K562 (cell line): ENCODE results near the gene NISCH. TPM values are rescaled to one million over a fixed set of nuclear protein-coding genes. Genes with fewer than 3 reads are reported as not detected.
A peak's percentile ranks its signal among the peaks of the same experiment; 100 is the strongest.

Experiments used
- CHD1 ChIP-seq: fragments of 200-600 bp; sonication (generic); IDR thresholded peaks from one replicate; pipeline ENCODE4 v1.6.1; 2012; ENCODE audit warnings: mild to moderate bottlenecking, moderate library complexity, low read length, inconsistent platforms
- L3MBTL2 ChIP-seq: fragments of 450-650 bp; IDR thresholded peaks from 2 replicates; pipeline ENCODE4 v1.6.1; 2016; ENCODE audit warnings: mild to moderate bottlenecking, moderate library complexity
- MYC ChIP-seq, 2 experiments: fragments of 250-450 bp in 1 of 2; sonication (Bioruptor Pico) in 1 of 2; IDR thresholded peaks; 2 replicates each; pipeline versions ENCODE4 v1.5.1 to v1.6.1; 2012 to 2021; ENCODE audit warnings: low read depth in 2 of 2, borderline replicate concordance in 1 of 2, improper control_type of control experiment in 1 of 2, low read length in 1 of 2, mild to moderate bottlenecking in 1 of 2, moderate library complexity in 1 of 2
- POLR3A ChIP-seq: IDR thresholded peaks from 2 replicates; pipeline ENCODE4 v1.6.1; 2011; ENCODE audit warnings: borderline replicate concordance, mild to moderate bottlenecking, moderate library complexity; ENCODE audit not compliant: insufficient read length, insufficient read depth; ENCODE audit errors: extremely low read depth
- ZNF354B ChIP-seq: fragments of 250-450 bp; sonication (Bioruptor Pico); IDR thresholded peaks from 2 replicates; pipeline ENCODE4 v1.4.0; 2020
- polyA plus RNA-seq, 8 experiments: library from polyadenylated mRNA; depleted of rRNA in 4 of 8; stranded (reverse) in 5 of 8; unstranded in 3 of 8; fragments of >200 nt; fragmentation: Nextera tagmentation in 2 of 8; fragmentation: Illumina TruSeq in 1 of 8; extraction: Ambion mirVana in 2 of 8; extraction: Trizol in 1 of 8; gene quantifications; 2 replicates each; pipeline versions ENCODE4 v1.2.1 to v1.2.3, GENCODE V29; 2011 to 2014; ENCODE audit warnings: inconsistent platforms in 1 of 8, missing spikeins in 1 of 8
- total RNA-seq, 7 experiments: library from RNA; depleted of rRNA in 6 of 7; stranded (reverse); fragments of >200 nt in 6 of 7; fragmentation: Illumina TruSeq in 2 of 7; extraction: Trizol in 2 of 7; gene quantifications; 2 replicates each; pipeline versions ENCODE4 v1.2.1 to v1.2.3, GENCODE V29; 2011 to 2021; ENCODE audit warnings: low replicate concordance in 1 of 7
- TF ChIP-seq, protein P1 (sequence below), 3 experiments: IDR thresholded peaks in 2 of 3; conservative IDR thresholded peaks in 1 of 3; 2 replicates each; pipeline ENCODE4 v1.5.1; 2011 to 2012; ENCODE audit warnings: low read length in 3 of 3, mild to moderate bottlenecking in 3 of 3, control low read depth in 2 of 3, improper control_type of control experiment in 1 of 3, inconsistent platforms in 1 of 3, low read depth in 1 of 3, mixed read lengths in 1 of 3, moderate library complexity in 1 of 3; ENCODE audit not compliant: insufficient read depth in 2 of 3
- TF ChIP-seq, protein P2 (sequence below): sonication (generic); formaldehyde crosslinking; IDR thresholded peaks from 2 replicates; pipeline ENCODE4 v1.8.0; 2022; ENCODE audit warnings: mild to moderate bottlenecking, missing genetic modification reagents
- TF ChIP-seq, protein P3 (sequence below), 2 experiments: IDR thresholded peaks; 2 replicates each; pipeline ENCODE4 v1.6.1; 2011; ENCODE audit warnings: borderline replicate concordance in 1 of 2, control low read depth in 1 of 2, low read depth in 1 of 2, low read length in 1 of 2, mild to moderate bottlenecking in 1 of 2, mixed read lengths in 1 of 2, moderate library complexity in 1 of 2; ENCODE audit not compliant: insufficient read depth in 1 of 2, insufficient read length in 1 of 2, poor library complexity in 1 of 2, severe bottlenecking in 1 of 2; ENCODE audit errors: extremely low read depth in 1 of 2
- TF ChIP-seq, protein P4 (sequence below), 2 experiments: fragments of 450-650 bp; conservative IDR thresholded peaks; 2 replicates each; pipeline ENCODE4 v1.6.1; 2017; ENCODE audit warnings: mild to moderate bottlenecking in 2 of 2, moderate library complexity in 2 of 2

The NISCH gene
- total and polyA plus RNA-seq, 9 of the 15 experiments (the other 6 are each of a cell fraction or from before 2014, with no cell fraction given): 0.44 to 43.5 (median 23.4) TPM

DNA sequence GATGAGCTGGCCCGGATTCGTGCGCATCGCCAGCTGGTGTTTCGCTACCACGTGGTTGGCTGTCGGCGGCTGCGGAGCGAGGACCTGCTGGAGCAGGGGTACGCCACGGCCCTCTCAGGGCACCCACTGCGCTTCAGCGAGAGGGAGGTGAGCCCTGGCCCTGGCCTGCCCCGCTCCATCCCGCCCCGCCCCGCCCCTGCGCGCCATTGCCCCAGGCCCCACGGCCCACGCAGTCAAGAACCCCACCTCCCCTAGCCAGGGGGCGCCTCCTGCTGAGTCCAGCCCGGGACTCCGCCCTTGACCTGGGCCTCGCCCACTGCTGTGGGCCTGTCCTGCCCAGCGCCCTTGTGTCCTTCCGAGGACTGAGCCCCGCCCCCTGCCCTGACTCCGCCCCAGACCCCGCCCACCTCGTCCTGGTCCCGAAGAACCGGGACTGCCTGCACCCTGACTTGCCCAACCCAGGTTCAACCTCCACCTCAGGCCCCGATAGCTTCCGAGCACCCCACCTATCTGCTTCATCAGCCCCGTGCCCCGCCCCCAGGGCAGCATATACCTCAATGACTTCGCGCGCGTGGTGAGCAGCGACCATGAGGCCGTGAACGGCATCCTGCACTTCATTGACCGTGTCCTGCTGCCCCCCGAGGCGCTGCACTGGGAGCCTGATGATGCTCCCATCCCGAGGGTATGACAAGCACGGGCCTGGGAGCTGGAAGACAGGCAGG lies 63.5 kb downstream of the NISCH start (continued):
- TF ChIP-seq, protein P1, sequence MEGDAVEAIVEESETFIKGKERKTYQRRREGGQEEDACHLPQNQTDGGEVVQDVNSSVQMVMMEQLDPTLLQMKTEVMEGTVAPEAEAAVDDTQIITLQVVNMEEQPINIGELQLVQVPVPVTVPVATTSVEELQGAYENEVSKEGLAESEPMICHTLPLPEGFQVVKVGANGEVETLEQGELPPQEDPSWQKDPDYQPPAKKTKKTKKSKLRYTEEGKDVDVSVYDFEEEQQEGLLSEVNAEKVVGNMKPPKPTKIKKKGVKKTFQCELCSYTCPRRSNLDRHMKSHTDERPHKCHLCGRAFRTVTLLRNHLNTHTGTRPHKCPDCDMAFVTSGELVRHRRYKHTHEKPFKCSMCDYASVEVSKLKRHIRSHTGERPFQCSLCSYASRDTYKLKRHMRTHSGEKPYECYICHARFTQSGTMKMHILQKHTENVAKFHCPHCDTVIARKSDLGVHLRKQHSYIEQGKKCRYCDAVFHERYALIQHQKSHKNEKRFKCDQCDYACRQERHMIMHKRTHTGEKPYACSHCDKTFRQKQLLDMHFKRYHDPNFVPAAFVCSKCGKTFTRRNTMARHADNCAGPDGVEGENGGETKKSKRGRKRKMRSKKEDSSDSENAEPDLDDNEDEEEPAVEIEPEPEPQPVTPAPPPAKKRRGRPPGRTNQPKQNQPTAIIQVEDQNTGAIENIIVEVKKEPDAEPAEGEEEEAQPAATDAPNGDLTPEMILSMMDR (IDR thresholded peaks at IDR 0.05 in 2 of 3, conservative IDR thresholded peaks at IDR 0.05 in 1 of 3; ENCODE audit: insufficient read depth in 2 of 3, low read depth in 1 of 3, low read length in 3 of 3): 0 out of 6 replicates have a peak, but pooled peaks of 1 of the 3 experiments have one; percentile 5
- TF ChIP-seq L3MBTL2: peak; percentile 67
- TF ChIP-seq, protein P2, sequence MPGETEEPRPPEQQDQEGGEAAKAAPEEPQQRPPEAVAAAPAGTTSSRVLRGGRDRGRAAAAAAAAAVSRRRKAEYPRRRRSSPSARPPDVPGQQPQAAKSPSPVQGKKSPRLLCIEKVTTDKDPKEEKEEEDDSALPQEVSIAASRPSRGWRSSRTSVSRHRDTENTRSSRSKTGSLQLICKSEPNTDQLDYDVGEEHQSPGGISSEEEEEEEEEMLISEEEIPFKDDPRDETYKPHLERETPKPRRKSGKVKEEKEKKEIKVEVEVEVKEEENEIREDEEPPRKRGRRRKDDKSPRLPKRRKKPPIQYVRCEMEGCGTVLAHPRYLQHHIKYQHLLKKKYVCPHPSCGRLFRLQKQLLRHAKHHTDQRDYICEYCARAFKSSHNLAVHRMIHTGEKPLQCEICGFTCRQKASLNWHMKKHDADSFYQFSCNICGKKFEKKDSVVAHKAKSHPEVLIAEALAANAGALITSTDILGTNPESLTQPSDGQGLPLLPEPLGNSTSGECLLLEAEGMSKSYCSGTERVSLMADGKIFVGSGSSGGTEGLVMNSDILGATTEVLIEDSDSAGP (CRISPR knock-in tag): 0 out of 2 replicates have a peak, but pooled peaks have one; percentile 29
- no peak for TF ChIP-seq POLR3A
- TF ChIP-seq ZNF354B (CRISPR knock-in tag): no peak
- TF ChIP-seq, protein P3, sequence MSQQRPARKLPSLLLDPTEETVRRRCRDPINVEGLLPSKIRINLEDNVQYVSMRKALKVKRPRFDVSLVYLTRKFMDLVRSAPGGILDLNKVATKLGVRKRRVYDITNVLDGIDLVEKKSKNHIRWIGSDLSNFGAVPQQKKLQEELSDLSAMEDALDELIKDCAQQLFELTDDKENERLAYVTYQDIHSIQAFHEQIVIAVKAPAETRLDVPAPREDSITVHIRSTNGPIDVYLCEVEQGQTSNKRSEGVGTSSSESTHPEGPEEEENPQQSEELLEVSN (IDR thresholded peaks at IDR 0.05; ENCODE audit: borderline replicate concordance in 1 of 2, extremely low read depth in 1 of 2, insufficient read depth in 1 of 2, insufficient read length in 1 of 2, low read depth in 1 of 2, low read length in 1 of 2, poor library complexity in 1 of 2, severe bottlenecking in 1 of 2): peak; percentile 29 to 66
- peak; percentile 14; the same call in 1 of the 2 replicates for TF ChIP-seq MYC (IDR thresholded peaks at IDR 0.05; ENCODE audit: low read depth, low read length)
- TF ChIP-seq MYC (CRISPR knock-in tag; IDR thresholded peaks at IDR 0.05; ENCODE audit: borderline replicate concordance, low read depth): no peak
- TF ChIP-seq CHD1: no peak
- TF ChIP-seq, protein P4, sequence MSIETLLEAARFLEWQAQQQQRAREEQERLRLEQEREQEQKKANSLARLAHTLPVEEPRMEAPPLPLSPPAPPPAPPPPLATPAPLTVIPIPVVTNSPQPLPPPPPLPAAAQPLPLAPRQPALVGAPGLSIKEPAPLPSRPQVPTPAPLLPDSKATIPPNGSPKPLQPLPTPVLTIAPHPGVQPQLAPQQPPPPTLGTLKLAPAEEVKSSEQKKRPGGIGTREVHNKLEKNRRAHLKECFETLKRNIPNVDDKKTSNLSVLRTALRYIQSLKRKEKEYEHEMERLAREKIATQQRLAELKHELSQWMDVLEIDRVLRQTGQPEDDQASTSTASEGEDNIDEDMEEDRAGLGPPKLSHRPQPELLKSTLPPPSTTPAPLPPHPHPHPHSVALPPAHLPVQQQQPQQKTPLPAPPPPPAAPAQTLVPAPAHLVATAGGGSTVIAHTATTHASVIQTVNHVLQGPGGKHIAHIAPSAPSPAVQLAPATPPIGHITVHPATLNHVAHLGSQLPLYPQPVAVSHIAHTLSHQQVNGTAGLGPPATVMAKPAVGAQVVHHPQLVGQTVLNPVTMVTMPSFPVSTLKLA (conservative IDR thresholded peaks at IDR 0.05): peak; percentile 60 to 63; a peak in 2 of 4 replicates
